ENCODE measurements around the gene SCUBE3.

The SCUBE3 gene

DNA sequence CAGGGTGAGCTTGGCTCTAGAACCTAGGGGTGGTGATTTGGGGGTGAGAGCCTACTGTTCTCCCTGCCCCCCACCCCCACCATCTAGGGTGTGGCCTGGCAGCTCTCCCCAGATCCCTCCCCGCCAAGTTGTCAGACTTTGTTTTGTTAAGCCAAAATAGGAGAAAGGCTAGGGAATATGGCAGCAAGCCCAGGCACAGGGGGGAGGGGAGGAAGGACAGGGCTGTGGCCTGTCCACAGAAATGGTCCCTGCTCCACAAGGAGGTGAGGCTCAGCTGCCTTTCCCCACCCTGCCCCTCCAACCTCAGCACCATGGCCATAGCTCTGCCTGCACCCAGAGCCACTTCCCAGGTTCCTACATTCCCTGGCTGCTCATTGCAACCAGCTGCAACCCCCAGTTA lies 17.2 kb downstream of the SCUBE3 start:
- DNase-seq (ENCODE audit: low read depth): no peak
- TF ChIP-seq, protein P1, sequence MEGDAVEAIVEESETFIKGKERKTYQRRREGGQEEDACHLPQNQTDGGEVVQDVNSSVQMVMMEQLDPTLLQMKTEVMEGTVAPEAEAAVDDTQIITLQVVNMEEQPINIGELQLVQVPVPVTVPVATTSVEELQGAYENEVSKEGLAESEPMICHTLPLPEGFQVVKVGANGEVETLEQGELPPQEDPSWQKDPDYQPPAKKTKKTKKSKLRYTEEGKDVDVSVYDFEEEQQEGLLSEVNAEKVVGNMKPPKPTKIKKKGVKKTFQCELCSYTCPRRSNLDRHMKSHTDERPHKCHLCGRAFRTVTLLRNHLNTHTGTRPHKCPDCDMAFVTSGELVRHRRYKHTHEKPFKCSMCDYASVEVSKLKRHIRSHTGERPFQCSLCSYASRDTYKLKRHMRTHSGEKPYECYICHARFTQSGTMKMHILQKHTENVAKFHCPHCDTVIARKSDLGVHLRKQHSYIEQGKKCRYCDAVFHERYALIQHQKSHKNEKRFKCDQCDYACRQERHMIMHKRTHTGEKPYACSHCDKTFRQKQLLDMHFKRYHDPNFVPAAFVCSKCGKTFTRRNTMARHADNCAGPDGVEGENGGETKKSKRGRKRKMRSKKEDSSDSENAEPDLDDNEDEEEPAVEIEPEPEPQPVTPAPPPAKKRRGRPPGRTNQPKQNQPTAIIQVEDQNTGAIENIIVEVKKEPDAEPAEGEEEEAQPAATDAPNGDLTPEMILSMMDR (IDR thresholded peaks at IDR 0.05; ENCODE audit: control insufficient read depth, insufficient read depth, low read depth, low read length, missing control alignments): no peak

DNA sequence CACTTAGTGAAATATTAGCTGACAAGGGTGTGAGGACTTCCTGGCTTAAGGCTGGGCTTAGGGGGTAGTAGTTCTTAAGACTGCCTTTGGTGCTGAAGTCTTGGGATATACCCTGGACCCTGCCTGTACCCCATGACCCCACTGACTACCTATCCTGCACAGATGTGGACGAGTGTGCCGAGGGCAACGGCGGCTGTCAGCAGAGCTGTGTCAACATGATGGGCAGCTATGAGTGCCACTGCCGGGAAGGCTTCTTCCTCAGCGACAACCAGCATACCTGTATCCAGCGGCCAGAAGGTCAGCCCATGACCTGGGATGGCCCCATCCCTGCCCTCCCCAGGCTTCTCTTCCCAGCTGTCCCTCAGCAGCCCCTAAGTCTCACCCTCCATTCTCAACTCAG lies 17.8 kb downstream of the SCUBE3 start:
- DNase-seq (ENCODE audit: low read depth): no peak
- H3K4me3 ChIP-seq (ENCODE audit: control insufficient read depth, low read depth, low read length): no peak overlapping the region
- TF ChIP-seq, protein P1 (IDR thresholded peaks at IDR 0.05; ENCODE audit: control insufficient read depth, insufficient read depth, low read depth, low read length, missing control alignments): no peak

More for the DNA sequence above, 17.2 kb downstream of the SCUBE3 start:
- H3K4me3 ChIP-seq (ENCODE audit: control insufficient read depth, low read depth, low read length): no peak overlapping the region

DNA sequence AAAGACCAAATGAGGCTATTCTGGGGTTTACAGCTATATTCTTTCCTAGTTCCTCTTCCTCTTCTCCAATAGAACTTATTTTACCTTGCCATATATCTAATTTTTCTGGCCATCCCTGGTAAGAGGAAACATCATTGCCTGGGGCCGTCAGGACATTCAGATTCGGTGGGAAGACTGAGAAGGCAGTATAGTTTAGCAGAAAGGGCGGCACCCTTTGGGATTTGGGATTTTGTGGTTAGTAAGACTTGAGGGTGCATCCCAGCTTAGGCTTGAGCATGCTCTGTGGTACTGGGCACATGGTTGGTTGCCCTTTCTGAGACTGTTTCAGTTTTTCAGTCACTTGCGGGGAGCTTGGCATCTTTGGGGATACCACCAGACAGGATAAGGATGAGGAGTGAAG lies 21.1 kb downstream of the SCUBE3 start:
- H3K4me3 ChIP-seq (ENCODE audit: control insufficient read depth, low read depth, low read length): no peak overlapping the region
- TF ChIP-seq, protein P1 (IDR thresholded peaks at IDR 0.05; ENCODE audit: control insufficient read depth, insufficient read depth, low read depth, low read length, missing control alignments): no peak
- no peak for DNase-seq (ENCODE audit: low read depth)

DNA sequence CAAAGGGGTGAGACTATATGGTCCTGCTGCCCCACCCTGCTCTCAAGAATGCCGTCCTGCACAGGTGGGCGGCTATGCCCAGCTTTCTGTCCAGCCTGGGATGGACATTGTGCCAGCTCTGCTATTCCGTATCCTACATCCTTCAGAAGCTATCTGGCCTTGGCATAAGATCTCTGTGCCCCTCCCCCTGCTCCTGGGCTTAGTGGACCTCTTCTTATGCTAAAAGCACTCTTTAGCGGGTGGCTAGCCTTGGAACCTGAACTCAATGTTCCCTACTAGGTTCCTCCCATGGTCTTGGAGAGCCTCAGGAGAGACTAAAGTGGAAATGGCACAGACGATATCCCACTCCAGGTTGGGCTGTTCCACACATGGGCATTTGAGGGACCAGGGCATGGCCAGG lies 22.5 kb downstream of the SCUBE3 start:
- no peak overlapping the region for H3K4me3 ChIP-seq (ENCODE audit: control insufficient read depth, low read depth, low read length)
- TF ChIP-seq, protein P1 (IDR thresholded peaks at IDR 0.05; ENCODE audit: control insufficient read depth, insufficient read depth, low read depth, low read length, missing control alignments): no peak
- no peak for DNase-seq (ENCODE audit: low read depth)

DNA sequence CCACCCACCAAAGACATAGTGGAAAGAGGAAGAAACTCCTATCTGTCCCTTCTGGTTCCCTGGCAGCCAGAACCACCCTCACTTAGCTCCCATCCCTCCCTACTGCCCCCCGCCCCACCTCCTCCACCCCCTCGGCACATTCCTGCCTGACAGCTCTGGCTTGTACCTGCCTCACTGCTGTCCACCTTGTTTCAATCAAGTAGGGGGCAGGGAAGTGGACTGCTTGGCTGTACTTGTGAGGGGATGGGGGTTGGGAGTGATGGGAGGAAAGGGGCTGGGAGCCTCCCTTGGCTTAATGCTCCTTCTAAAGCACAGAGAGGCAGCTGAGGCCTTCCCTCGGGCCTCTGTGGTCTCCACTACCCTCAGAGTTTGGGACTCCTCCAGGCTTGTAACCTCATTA lies 23.7 kb downstream of the SCUBE3 start:
- no peak overlapping the region for H3K4me3 ChIP-seq (ENCODE audit: control insufficient read depth, low read depth, low read length)
- TF ChIP-seq, protein P1 (IDR thresholded peaks at IDR 0.05; ENCODE audit: control insufficient read depth, insufficient read depth, low read depth, low read length, missing control alignments): no peak
- DNase-seq (ENCODE audit: low read depth): no peak

DNA sequence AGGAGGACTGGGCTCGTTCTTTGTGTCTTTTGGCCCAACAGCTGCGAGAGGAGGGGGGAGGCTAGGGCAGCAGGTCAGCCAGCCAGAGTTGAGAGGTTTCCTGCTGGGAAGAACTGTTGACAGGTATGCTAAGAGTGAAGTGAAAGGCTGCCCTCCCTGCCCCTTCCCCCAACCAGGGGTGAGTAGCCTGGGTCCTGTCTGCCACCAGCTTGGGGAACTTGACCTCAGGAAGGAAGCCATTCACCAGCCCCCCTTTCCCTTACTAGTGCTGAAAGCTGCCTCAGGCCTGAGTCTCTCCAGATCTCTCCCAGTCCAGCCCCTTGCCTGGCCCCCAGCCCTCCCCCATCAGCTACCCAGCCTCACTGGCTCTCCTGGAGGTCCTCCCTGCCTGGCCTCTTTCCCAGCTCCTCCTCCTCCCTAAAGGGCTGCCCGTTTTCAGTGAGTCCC lies 25.1 kb downstream of the SCUBE3 start:
- no peak overlapping the region for H3K4me3 ChIP-seq (ENCODE audit: control insufficient read depth, low read depth, low read length)
- DNase-seq (ENCODE audit: low read depth): no peak
- TF ChIP-seq, protein P1 (IDR thresholded peaks at IDR 0.05; ENCODE audit: control insufficient read depth, insufficient read depth, low read depth, low read length, missing control alignments): no peak

DNA sequence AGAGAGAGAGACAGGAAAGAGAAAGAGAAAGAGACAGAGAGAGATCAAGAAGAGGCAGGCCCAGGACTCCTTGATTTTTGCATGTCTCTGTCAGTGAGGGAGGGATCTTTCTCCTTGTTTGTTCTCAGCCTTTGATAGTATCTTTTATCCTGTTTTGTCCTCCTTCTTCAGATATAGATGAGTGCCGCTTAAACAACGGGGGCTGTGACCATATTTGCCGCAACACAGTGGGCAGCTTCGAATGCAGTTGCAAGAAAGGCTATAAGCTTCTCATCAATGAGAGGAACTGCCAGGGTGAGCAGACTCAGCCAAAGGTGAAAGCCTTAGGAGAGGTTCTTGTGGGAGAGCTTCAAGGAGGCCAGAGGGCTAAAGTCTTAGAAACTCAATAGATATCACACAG lies 25.8 kb downstream of the SCUBE3 start:
- TF ChIP-seq, protein P1 (IDR thresholded peaks at IDR 0.05; ENCODE audit: control insufficient read depth, insufficient read depth, low read depth, low read length, missing control alignments): no peak
- no peak overlapping the region for H3K4me3 ChIP-seq (ENCODE audit: control insufficient read depth, low read depth, low read length)
- no peak for DNase-seq (ENCODE audit: low read depth)

Measured in AG09309 (cell line).